Measurements from ENCODE around the gene SLX4IP.

The SLX4IP gene

DNA sequence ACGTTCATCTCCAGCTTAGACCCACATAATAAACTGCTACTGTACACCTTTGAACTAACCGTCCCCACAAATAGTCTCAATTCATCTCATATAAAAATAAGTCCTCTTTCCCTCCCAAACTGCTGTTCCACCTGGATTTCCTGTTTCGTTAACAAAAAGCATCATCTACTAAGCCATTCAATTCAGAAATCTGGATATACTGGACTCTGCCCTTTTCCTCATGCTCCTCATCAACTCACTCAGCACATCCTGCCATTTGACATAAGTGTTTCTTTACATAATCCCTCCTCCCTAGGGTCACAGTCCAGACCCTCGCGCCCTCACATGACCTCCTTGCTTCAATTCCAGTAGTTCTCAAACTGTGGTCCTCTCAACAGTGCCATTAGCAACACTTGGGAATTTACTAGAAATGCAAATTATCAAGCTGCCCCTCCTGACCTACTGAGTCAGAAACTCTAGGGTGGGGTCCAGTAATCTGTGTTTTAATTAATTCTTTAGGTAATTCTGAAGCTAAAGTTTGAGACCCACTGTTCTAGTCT lies 5.6 kb upstream of the SLX4IP start:
- DNase-seq = no peak

DNA sequence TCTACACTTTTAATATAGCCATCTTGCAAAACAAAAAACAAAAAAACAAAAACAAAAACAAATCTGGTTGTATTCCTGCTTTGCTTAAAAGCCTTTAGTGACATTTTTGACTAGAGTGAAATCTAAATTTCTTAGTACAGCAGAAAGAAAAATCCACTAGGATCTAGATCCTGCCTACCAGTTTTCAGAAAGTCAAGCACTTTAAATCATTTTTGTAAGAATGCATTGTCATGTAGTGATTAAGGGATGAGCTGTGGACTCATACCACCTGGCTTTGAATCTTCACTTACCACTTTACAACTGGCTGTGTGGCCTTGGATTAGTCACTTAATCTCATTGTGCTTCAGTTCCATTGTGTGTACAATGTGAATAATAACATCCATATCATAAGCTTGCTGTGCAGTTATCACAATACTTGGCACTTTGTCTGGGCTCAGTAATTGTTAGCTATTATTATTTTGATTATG lies 5.1 kb upstream of the SLX4IP start:
- DNase-seq = no peak

DNA sequence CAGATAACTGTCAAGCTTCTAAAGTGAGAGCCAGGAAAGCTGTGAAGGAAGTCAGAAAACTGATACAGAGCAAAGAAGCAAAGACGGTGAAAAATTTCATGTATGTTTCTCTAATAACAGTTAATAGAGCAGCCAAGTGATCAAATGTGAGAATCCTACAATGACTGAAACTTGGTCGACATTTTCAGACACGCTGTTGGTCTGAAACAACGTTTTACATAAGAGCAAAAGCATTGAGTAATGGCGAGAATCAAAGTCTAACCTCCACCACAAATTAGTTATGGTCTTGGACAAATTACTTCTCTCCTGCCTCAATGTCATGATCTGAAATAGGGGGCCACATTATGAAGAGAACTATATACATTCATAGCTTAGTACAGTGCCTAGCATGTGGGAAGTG lies 4.4 kb upstream of the SLX4IP start:
- DNase-seq = no peak

DNA sequence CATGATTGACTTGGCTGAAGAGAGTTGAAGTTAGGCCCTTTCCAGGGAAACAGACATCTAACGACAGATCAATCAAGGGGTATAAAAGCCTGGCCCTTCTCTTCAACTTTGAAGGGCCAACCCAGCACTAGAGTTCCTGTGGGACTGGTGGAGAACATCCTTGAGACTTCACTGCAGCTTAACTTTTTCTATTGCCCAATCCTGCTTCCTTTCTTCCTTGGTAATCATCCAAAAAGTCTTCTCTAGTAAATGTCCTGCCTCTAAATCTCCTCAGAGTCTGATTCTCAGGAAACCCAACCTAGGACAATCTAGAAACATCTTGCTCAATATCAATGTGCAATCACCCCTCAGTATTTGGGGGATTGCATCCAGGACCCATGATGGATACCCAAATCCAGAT lies 3.0 kb upstream of the SLX4IP start:
- DNase-seq = no peak

DNA sequence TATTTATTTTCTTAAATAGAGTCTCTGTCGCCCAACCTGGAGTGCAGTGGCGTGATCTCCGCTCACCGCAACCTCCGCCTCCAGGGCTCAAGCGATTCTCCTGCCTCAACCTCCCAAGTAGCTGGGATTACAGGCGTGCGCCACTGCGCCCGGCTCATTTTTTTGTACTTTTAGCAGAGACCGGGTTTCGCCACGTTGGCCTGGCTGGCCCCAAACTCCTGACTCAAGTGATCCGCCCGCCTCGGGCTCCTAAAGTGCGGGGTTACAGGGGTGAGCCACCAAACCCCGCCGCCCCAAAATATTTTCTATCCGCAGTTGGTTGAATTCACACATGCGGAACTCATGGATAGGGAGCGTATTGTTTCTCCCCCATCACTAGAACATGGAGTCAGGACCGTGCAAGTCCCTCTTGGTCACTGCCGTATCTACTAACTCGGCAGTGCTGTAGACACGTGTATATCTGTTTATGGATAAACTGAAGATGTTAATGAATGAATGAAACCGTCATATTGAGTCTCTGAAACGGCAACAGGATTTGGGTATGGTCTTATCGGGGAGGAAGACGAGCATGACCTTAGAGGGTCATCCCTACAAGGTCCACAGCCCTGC lies 2.0 kb upstream of the SLX4IP start:
- DNase-seq = no peak

DNA sequence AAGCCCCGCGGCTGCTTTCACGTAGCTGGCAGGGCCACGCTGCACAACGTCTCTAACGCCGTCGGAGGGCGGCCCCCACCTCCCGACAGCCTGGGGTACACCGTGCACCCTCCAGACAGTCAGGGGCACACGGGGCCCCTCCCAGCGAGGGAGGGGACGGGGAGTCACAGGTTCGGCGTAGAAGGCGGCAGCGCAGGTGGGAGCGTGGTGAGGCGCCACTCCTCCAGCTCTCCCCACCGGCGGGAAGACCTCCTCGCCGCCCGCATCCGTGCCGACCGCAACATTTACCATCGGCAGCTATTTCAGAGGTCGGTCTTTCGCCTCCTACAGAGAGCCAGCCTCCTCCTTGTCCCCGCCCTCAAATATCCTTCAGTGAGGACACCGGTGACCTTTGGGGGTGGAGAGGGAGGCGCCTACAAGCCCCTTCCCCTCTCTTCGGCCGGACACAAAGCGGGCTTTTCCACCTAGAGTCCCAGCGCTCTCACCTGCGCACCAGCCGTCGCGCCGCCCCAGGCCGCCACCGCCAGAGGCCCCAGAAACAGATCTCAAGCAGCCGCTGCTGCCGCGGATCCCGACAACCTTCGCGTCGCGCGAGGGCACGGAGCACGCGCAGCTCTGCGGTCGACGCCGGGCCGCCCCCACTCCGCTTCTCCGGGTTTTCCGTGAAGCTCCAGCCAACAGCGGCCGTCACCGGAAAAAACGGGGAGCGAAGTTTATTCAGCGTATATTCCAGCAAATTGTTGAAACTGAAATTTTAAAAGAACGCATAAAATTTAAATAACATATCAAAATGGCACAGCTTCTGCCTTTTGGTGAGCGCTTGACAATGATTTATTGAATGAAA lies 1.3 kb upstream of the SLX4IP start, which contains the start of gene MKKS:
Gene MKKS (minus strand): TSS at position 600 of the 844 bp plus-strand sequence. CDS start 20,708 bp downstream, outside the sequence.
- peak; percentile 74 for DNase-seq

DNA sequence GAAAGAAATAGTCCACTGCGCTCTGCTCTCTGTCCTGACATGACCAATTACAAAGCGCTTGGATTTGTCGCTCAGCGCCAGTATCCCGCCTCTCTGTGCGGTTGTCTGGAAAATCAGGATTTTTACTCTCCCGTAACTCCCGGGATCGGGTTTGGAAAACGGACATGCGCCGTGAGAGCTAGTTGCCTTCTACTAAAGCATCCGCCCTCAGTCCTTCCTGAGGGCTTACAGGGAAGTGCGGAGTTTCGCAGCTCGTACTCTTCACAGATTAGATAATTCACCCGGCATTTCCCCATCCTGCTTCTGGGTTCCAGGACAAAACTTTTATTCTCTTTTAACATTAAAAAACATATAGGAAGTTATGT lies 656 bp upstream of the SLX4IP start:
- DNase-seq = peak; percentile 91

DNA sequence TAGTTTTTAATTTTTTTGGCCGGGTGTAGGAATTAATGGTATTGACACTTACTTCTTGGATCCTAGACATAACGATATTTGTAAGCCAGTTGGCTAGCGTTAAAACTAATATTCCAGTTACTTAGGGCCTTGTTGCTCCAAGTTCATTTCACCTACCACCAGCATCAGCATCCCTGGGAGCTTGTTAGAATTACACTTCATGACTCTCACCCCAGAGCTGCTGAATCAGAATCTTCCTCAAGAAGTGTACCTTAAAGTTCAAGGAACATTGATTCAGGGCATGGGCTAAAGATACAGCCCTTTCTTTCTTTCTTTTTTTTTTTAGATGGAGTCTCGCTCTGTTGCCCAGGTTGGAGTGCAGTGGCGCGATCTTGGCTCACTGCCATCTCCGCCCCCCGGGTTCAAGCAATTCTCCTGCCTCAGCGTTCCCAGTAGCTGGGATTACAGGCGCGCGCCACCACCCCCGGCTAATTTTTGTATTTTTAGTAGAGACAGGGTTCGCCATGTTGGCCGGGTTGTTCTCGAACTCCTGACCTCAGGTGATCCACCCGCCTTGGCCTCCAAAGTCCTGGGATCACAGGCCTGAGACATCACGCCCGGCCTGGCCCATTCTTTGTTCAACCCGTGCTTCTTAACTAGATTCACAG lies 1.1 kb downstream of the SLX4IP start:
- DNase-seq = no peak

DNA sequence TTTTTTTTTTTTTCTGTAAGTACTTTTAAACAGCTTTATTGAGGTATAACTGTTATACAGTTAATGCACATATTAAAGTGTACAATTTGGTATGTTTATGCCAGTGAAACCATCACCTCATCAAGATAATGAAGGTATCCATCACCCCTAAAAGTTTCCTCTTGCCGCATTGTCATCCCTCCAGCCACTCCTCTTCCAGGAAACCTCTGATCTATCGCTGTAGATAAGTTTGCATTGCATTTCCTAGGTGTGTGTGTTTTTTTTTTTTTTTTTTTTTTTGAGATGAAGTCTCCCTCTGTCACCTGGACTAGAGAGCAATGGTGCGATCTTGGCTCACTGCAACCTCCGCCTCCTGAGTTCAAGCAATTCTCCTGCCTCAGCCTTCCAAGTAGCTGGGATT lies 3.1 kb downstream of the SLX4IP start:
- no peak for DNase-seq

DNA sequence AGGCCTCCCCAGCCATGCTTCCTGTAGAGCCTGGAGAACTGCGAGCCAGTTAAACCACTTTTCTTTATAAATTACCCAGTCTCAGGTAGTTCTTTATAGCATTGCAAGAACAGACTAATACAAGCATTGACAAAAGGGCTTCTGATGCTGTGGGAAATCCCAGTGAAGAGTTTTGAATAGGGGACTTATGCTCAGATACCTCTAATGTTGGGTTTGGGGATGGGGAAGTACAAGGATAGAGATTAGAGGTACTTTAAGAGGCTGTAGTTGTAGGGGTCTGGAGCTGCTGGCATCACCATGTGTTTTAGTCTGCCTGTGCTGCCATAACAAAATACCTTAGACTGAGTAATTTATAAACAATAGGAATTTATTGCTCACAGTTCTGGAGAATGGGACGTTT lies 8.8 kb downstream of the SLX4IP start:
- DNase-seq = no peak

DNA sequence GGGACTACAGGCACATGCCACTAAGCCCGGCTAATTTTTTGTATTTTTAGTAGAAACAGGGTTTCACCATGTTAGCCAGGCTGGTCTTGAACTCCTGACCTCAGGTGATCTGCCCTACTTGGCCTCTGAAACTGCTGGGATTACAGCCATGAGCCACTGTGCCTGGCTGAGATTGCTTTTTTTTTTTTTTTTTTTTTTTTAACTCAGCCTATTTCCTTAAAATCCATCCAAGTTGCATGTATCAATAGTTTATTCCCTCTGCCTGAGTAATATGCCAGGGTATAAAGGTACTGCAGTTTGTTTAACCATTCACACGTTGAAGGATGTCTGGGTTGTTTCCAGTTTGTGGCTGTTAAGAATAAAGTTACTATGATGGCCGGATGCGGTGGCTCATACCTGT lies 10.7 kb downstream of the SLX4IP start:
- no peak for DNase-seq

DNA sequence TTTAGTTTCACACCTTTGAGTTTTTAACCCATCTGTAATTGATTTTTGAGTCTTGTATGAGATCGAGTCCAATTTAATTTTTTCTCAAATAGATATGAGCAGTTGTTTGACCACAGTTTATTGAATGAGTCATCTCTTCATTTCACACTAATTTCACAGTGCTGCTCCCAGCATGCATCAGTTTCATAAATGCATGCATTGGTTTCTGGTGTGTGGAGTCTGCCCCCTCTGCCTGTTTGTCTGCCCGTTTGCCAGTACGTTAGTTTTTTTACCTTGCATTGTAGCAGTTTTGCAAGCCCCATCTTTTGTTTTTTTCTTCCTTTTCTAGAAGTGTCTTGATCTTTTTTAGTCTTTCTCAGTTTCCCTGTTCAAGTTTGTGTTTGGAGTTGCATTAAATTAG lies 11.9 kb downstream of the SLX4IP start:
- no peak for DNase-seq

DNA sequence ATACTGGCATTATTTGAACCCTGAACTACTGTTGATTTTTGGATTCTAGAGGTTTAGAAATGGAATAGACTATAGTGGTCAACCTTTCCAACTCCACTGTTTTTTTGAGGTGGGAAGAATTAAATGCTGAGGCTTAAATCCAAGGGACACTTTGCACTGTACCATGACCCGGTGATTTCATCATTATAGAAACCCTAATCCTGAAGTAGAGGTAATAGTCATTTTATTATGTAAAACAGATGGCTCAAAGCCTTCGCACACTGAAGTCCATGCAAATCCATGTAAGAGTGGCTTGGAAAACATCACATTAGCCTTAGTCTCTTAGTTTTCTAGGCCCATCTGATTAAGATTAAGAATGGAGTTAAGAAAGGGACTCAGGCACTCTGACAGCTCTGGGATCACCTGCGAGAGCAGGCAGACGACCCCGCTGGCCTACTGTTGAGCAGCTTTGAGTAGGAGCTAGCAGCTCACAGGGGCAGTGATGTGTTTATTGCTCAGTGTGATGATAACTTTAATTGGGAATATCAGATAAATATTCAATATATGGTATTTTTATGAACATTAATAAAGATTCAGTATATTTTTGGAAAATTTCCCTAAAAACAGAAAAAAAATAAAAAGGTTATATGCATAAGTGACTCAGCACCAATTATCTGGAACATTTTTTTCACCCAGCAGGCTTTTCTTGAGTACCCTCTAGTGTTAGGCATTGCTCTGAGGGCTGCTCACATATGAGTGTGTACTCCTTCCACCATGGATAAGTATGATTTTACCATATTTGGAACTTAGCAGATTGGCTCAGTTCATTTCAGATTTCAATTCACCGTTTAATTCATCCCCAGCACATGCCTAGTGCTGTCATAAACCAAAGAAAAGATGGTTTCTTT lies 13.4 kb downstream of the SLX4IP start:
- no peak for DNase-seq

DNA sequence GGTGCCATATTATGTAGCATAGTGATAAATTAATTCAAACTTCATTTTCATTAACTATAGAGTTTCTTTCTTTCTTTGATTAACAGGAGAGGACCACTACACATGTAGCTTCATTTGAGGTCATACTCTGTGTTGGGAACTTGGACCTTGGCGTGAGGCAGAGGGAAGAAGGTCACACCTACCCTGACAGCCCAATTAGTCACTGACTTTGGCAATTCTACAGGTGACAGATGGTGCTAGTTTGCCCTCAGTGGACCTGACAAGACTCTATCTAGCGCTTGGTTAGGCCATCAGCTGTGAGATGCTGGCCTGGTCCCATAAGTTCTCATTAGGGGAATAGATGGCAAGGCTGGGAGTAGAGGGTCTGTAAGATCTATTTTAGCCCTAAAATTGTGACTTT lies 14.2 kb downstream of the SLX4IP start:
- no peak for DNase-seq

DNA sequence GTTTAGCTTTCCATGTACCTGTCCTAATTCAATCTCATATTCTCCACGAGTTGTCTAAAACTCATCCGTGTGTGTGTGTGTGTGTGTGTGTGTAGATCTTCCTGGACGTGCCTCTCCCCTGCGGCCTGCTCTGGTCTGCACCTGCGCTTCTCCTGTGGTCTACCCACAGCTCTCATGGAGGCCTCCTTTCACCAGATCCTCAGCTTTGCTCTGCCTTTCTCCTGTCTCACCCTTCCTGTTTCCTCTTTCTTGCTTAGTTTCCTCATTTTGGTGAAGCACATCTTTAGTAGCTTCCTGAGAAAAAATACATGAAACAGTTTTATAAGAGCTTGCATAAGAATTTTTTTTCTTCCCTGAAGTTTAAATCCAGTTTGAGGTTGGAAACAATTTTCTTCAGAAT lies 18.1 kb downstream of the SLX4IP start:
- no peak for DNase-seq

DNA sequence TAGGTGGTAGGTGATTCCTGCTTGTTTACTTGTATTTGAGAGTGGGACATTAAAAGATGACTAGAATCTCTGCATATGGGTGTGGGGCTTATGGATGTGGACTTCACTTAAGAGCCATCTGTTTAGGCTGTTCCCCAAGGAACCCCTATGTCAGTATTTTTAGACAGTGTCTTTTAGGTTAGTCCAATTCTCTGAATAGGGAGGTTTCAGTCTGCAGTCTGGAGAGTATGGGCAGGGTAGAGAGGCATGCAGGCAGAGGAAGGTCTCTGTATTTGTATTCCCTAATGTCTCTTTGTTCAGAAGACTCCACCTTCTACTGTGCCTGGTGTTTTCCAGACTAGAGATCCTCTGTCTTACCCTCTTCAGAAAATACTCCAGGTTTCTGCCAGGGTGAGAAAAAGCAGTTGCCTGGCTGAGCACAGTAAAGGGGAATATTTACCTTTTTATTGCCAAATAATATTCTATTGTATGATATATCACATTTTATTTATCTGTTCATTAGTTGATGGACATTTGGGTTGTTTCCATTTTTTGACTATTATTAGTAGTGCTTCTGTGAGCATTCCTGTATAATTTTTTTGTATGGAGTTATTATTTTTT lies 19.1 kb downstream of the SLX4IP start:
- DNase-seq = peak; percentile 2

DNA sequence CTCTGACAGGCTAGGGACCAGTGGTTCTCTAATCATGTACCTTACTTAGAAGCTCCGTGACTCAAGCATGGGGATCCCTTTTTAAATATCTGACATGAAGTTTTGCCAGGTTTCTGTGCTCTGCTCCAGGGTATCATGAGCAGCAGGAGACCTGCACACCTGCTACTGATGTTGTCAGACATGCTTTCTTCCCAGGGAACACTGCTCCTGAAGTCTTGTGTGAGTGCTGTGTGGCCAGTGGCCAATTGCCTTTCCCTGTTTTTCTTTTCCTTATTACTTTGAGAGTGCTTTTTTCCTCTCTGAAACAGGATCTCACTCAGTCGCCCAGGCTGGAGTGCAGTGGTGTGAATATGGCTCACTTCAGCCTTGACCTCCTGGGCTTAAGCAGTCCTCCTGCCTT lies 26.4 kb downstream of the SLX4IP start:
- no peak for DNase-seq

DNA sequence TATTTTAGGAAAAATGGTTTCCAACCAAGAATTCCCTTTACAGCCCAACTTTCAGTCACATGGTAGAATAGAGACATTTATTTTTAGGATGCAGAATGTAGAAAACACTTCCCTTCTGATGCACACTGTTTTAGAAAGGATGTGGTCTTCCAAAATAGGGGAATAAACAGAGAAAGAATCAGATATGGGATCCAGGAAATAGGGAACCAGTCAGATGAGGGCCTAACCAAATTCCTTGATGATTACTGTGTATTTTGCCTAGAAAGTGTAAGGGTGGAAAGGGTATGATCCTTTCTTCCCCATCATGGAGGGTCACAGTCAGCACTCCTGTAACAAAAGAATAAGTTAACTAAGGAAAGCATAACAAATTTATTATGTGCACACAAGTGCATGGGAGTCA lies 27.4 kb downstream of the SLX4IP start:
- DNase-seq = no peak

DNA sequence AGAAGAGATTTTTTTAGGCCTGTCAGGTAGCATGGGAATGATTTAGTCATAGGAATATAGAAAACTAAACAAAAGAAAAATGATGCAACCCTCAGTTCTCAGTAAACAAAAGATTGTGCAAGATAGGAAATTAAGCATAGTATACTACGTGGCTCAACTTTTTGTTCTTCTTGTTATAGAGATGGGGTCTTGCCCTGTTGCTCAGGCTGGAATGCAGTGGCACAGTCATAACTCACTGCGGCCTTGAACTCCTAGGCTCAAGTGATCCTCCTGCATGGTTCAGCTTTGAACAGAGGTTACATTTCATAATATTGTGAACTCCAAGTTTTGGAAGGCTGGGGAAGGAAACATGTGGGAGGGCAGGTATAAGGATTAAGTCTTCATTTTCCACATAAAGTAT lies 28.5 kb downstream of the SLX4IP start:
- DNase-seq = no peak

DNA sequence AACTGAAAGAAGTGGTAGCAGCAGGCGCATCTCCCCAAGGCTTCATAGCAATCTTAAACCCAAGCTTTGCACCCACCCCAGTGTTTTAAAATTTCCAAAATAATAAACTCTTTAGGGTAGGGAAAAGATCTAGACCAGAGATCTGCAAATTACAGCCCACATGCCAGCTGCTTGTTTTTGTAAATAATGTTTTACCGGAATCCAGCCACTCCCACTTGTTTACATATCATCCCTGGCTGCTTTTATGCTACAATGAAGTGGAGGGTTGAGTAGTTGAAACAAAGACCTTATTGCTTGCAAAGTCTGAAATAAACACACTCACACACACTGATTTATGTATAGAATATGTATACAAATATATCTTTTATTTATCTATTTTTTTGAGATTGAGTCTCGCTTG lies 30.0 kb downstream of the SLX4IP start:
- no peak for DNase-seq

DNA sequence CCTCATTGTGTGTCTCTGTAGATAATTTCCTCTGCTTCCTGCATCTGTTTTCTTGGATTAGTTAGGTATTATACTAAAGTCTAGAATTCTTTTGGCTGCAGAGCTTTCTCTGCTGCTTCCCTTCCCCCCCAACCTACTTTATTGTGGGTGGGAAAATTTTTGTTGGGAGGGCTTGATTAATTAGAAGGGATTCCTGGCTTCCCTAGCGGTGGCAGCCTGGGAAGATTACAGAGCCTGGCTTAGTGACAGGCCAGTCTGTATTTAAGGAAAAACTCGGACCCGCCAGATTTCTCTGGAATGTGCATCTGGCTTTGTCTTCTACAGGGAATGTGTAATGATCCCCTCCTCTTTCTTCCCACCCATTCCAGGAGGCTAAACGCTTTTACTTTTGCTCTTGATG lies 31.2 kb downstream of the SLX4IP start:
- DNase-seq = no peak

DNA sequence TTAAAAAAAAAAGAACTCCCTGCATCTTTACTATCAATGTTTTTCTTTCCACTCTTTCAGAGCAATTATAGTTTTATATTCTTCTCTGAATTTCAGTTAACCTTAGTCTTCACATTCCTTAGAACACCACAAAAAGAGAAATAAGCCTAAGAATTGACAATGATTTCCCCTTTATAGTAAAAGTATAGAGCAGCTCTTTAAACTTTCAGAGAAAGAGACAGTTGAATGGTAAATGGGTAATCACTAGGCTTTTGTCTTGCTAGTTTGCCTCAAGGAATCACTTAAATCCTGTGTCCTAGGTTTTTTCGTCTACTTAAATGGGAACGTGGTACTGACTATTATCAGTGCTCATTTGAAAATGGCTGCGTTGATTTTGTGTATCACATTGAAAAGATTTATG lies 31.8 kb downstream of the SLX4IP start:
- DNase-seq = no peak
